Liver (tissue), 9 donors: ENCODE results near the gene GDF2. TPM values are rescaled to one million over a fixed set of nuclear protein-coding genes. Genes with fewer than 3 reads are reported as not detected.

Experiments
- DNase-seq: peaks from one replicate; pipeline ENCODE4 v3.0.0-alpha.2; 2017; ENCODE audit warnings: low spot score
- H3K27ac ChIP-seq, 2 donors: one replicate each; pipeline ENCODE4 v1.7.0; 2013; ENCODE audit warnings: inconsistent platforms in 2 of 2, low read length in 2 of 2, control low read depth in 1 of 2, low read depth in 1 of 2, mild to moderate bottlenecking in 1 of 2
- H3K27me3 ChIP-seq, 4 donors: one replicate each; pipeline versions ENCODE4 v1.6.1 to v1.7.0; 2013; ENCODE audit warnings: low read length in 3 of 4, inconsistent platforms in 1 of 4, mild to moderate bottlenecking in 1 of 4, moderate library complexity in 1 of 4; ENCODE audit not compliant: control insufficient read depth in 4 of 4, insufficient read depth in 4 of 4
- H3K36me3 ChIP-seq, 4 donors: one replicate each; pipeline versions ENCODE4 v1.6.1 to v1.7.0; 2013; ENCODE audit warnings: low read length in 3 of 4, mild to moderate bottlenecking in 3 of 4, low read depth in 1 of 4, moderate library complexity in 1 of 4; ENCODE audit not compliant: control insufficient read depth in 4 of 4, insufficient read depth in 3 of 4
- H3K4me1 ChIP-seq, 4 donors: one replicate each; pipeline versions ENCODE4 v1.6.1 to v1.7.0; 2013; ENCODE audit warnings: low read length in 3 of 4, mild to moderate bottlenecking in 3 of 4, moderate library complexity in 1 of 4; ENCODE audit not compliant: control insufficient read depth in 4 of 4, insufficient read depth in 4 of 4
- H3K4me3 ChIP-seq, 3 donors: one replicate each; pipeline versions ENCODE4 v1.6.1 to v1.7.0; 2013; ENCODE audit warnings: low read length in 3 of 3, control low read depth in 1 of 3, low read depth in 1 of 3, mild to moderate bottlenecking in 1 of 3
- H3K9ac ChIP-seq, 2 donors: one replicate each; pipeline ENCODE4 v1.7.0; 2013; ENCODE audit warnings: low read length in 2 of 2, mild to moderate bottlenecking in 2 of 2, moderate library complexity in 2 of 2, control low read depth in 1 of 2, low read depth in 1 of 2
- H3K9me3 ChIP-seq, 4 donors: one replicate each; pipeline versions ENCODE4 v1.6.1 to v1.7.0; 2013; ENCODE audit warnings: low read length in 3 of 4; ENCODE audit not compliant: control insufficient read depth in 4 of 4
- EGR1 ChIP-seq, 2 donors: IDR thresholded peaks; 2 replicates each; pipeline ENCODE4 v1.6.1; 2016 to 2018; ENCODE audit warnings: antibody characterized with exemption in 2 of 2, low read depth in 2 of 2
- FOXA1 ChIP-seq: IDR thresholded peaks from 2 replicates; pipeline ENCODE4 v1.6.1; 2016; ENCODE audit warnings: antibody characterized with exemption
- FOXA2 ChIP-seq: IDR thresholded peaks from 2 replicates; pipeline ENCODE4 v1.6.1; 2016; ENCODE audit warnings: antibody characterized with exemption
- GABPA ChIP-seq, 2 donors: IDR thresholded peaks in 1 of 2; conservative IDR thresholded peaks in 1 of 2; 2 replicates each; pipeline ENCODE4 v1.6.1; 2016; ENCODE audit warnings: antibody characterized with exemption in 2 of 2, mild to moderate bottlenecking in 1 of 2, moderate library complexity in 1 of 2
- HNF4G ChIP-seq: IDR thresholded peaks from 2 replicates; pipeline ENCODE4 v1.6.1; 2016; ENCODE audit warnings: antibody characterized with exemption
- JUND ChIP-seq, 2 donors: IDR thresholded peaks; 2 replicates each; pipeline ENCODE4 v1.6.1; 2016; ENCODE audit warnings: antibody characterized with exemption in 2 of 2
- RXRA ChIP-seq, 2 donors: IDR thresholded peaks; 2 replicates each; pipeline ENCODE4 v1.6.1; 2017 to 2018; ENCODE audit warnings: antibody characterized with exemption in 2 of 2, mild to moderate bottlenecking in 1 of 2
- TAF1 ChIP-seq: conservative IDR thresholded peaks from 2 replicates; pipeline ENCODE4 v1.6.1; 2016; ENCODE audit warnings: antibody characterized with exemption, mild to moderate bottlenecking
- YY1 ChIP-seq: IDR thresholded peaks from 2 replicates; pipeline ENCODE4 v1.6.1; 2016; ENCODE audit warnings: antibody characterized with exemption, mild to moderate bottlenecking
- WGBS: extraction: QIAGEN DNeasy Blood & Tissue Kit; methylation state at CpG from one replicate; pipeline ENCODE4 v1.1.7; 2013; 5-methylcytosine and 5-hydroxymethylcytosine counted together
- polyA plus RNA-seq, 2 donors: library from polyadenylated mRNA; stranded (reverse) in 1 of 2; unstranded in 1 of 2; fragments of 200-250 nt in 1 of 2; fragments of >200 nt in 1 of 2; fragmentation: Nextera tagmentation in 1 of 2; extraction: Ambion mirVana in 1 of 2; gene quantifications; one replicate each; pipeline versions ENCODE4 v1.2.1 to v1.2.3, GENCODE V29; 2013 to 2015
- total RNA-seq, 2 donors: library from RNA; depleted of rRNA; stranded (reverse); fragments of >200 nt; gene quantifications; one replicate each; pipeline ENCODE4 v1.2.3, GENCODE V29; 2014
- TF ChIP-seq, protein P1 (sequence below): IDR thresholded peaks from 2 replicates; pipeline ENCODE4 v1.6.1; 2016; ENCODE audit warnings: antibody characterized with exemption, mild to moderate bottlenecking
- TF ChIP-seq, protein P2 (sequence below): IDR thresholded peaks from 2 replicates; pipeline ENCODE4 v1.6.1; 2016; ENCODE audit warnings: antibody characterized with exemption
- TF ChIP-seq, protein P3 (sequence below): IDR thresholded peaks from 2 replicates; pipeline ENCODE4 v1.6.1; 2016; ENCODE audit warnings: antibody characterized with exemption
- donor health status: healthy.
- donor health status: healthy.
- donor health status: healthy.
- donor health status: healthy.
- donor health status: healthy.

The GDF2 gene
- total and polyA plus RNA-seq, 4 donors, result 5.6 to 26.9 (median 14.5) TPM

DNA sequence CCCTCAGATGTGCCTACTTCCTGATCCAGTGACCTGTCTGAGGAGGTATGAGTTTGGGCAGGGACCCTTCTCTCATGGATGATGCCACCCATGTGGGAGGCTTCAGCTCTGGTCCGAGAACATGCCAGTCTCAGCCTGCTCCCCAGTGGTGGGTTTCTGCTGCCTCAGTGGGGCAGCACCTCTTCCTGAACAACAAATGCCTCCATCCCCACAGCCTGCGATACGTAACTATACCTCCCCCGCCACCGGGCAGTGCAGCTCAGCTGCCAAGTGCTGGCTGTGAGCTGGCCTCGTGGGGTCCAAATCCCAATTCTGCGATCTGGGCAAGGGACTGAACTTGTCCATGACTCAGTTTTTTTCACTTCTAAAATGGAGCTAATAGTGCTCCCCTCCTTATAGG, 19.1 kb upstream of the GDF2 start:
- 93% methylated on average over 7 of the region's 7 CpGs for WGBS
- DNase-seq, result no peak
- H3K36me3 ChIP-seq, result no peaks in the 10 kb centered on the region
- H3K27me3 ChIP-seq, result no peaks in the 10 kb centered on the region
- TF ChIP-seq, protein P1, sequence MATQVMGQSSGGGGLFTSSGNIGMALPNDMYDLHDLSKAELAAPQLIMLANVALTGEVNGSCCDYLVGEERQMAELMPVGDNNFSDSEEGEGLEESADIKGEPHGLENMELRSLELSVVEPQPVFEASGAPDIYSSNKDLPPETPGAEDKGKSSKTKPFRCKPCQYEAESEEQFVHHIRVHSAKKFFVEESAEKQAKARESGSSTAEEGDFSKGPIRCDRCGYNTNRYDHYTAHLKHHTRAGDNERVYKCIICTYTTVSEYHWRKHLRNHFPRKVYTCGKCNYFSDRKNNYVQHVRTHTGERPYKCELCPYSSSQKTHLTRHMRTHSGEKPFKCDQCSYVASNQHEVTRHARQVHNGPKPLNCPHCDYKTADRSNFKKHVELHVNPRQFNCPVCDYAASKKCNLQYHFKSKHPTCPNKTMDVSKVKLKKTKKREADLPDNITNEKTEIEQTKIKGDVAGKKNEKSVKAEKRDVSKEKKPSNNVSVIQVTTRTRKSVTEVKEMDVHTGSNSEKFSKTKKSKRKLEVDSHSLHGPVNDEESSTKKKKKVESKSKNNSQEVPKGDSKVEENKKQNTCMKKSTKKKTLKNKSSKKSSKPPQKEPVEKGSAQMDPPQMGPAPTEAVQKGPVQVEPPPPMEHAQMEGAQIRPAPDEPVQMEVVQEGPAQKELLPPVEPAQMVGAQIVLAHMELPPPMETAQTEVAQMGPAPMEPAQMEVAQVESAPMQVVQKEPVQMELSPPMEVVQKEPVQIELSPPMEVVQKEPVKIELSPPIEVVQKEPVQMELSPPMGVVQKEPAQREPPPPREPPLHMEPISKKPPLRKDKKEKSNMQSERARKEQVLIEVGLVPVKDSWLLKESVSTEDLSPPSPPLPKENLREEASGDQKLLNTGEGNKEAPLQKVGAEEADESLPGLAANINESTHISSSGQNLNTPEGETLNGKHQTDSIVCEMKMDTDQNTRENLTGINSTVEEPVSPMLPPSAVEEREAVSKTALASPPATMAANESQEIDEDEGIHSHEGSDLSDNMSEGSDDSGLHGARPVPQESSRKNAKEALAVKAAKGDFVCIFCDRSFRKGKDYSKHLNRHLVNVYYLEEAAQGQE, result no peak
- TF ChIP-seq TAF1 (no peak), RXRA (IDR thresholded peaks at IDR 0.05) (no peak)
- H3K9ac ChIP-seq, result no peak overlapping the region
- H3K4me3 ChIP-seq, result no peak overlapping the region
- H3K27ac ChIP-seq, result no peak overlapping the region
- no peaks in the 10 kb centered on the region for H3K9me3 ChIP-seq
- peaks cover 0 to 13% (median 9%) of the 10 kb centered on the region in 4 donors for H3K4me1 ChIP-seq

DNA sequence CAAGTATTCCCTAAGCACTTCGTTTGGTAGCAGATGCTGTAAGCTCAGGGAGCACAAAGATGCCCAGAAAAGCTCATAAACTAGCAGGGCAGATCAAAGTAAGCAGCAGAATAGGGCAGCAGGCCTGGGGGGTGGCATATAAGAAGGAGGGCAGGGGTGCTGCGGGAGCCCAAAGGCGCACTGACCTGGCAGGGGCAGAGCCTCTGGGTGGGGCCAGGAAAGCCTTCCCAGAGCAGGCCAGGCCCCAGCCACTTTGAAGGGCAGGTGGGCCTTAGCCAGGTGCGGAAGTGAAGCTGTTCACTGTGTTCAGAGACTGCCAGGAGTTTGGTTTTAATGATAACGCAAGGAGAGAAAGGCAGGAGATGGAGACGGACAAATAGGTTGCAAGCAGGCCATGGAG, 18.4 kb upstream of the GDF2 start:
- no peaks in the 10 kb centered on the region for H3K27me3 ChIP-seq
- H3K9ac ChIP-seq, result no peak overlapping the region
- H3K9me3 ChIP-seq, result no peaks in the 10 kb centered on the region
- no peak for DNase-seq
- TF ChIP-seq, protein P2, sequence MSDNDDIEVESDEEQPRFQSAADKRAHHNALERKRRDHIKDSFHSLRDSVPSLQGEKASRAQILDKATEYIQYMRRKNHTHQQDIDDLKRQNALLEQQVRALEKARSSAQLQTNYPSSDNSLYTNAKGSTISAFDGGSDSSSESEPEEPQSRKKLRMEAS, result no peak
- H3K4me3 ChIP-seq, result no peak overlapping the region
- H3K27ac ChIP-seq, result no peak overlapping the region
- H3K4me1 ChIP-seq, result peaks cover 0 to 13% (median 9%) of the 10 kb centered on the region in 4 donors
- 89% methylated on average over 6 of the region's 6 CpGs for WGBS
- no peaks in the 10 kb centered on the region for H3K36me3 ChIP-seq

DNA sequence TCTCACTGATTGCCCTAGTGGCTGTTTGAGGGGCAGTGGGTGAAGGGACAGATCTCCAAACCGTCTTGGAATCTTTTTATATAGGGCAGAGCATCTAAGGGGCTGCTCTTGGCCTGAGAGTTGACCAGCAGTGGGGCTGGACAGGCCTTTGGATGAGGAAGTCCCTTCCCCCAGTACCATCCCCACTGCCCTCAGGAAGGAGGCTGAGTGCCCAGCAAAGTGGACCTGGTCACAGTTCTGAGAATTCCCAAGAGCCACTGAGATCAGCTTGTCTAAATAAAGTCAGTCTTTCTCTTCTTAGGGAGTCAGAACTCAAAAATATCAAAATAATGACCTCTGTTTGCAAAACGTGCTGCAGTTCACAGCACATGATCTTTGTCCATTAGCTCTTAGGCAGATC, 16.7 kb upstream of the GDF2 start:
- no peak overlapping the region for H3K27ac ChIP-seq
- no peak overlapping the region for H3K9ac ChIP-seq
- TF ChIP-seq GABPA (IDR thresholded peaks at IDR 0.05 in 1 of 2, conservative IDR thresholded peaks at IDR 0.05 in 1 of 2) (no peak), YY1 (no peak), JUND (IDR thresholded peaks at IDR 0.05) (no peak), FOXA2 (no peak), HNF4G (no peak), FOXA1 (no peak), EGR1 (IDR thresholded peaks at IDR 0.05; ENCODE audit: low read depth in 2 of 2) (no peak)
- TF ChIP-seq, protein P2, result no peak
- TF ChIP-seq, protein P1, result no peak
- TF ChIP-seq, protein P3, sequence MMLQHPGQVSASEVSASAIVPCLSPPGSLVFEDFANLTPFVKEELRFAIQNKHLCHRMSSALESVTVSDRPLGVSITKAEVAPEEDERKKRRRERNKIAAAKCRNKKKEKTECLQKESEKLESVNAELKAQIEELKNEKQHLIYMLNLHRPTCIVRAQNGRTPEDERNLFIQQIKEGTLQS, result no peak
- WGBS, result 39% methylated on average over 2 of the region's 2 CpGs
- no peaks in the 10 kb centered on the region for H3K36me3 ChIP-seq
- H3K9me3 ChIP-seq, result no peaks in the 10 kb centered on the region
- peaks cover 0 to 4% (median 1%) of the 10 kb centered on the region in 4 donors for H3K4me1 ChIP-seq
- no peak for DNase-seq
- no peaks in the 10 kb centered on the region for H3K27me3 ChIP-seq
- no peak overlapping the region for H3K4me3 ChIP-seq
